A673 (cell line): ENCODE measurements around the gene CEP95.

Experiments
- CTCF ChIP-seq: fragments of 300-800, 200-600 bp; sonication (generic); conservative IDR thresholded peaks from 2 replicates; pipeline ENCODE4 v1.5.1; 2017; ENCODE audit warnings: low read depth, mild to moderate bottlenecking, antibody characterized with exemption, low read length, moderate library complexity, mixed read lengths
- EZH2 ChIP-seq: fragments of 200-600 bp; sonication (generic); IDR thresholded peaks from 2 replicates; pipeline ENCODE4 v1.6.1; 2017; ENCODE audit warnings: borderline replicate concordance, low read depth, mild to moderate bottlenecking, mixed read lengths, antibody characterized with exemption, low read length; ENCODE audit not compliant: poor library complexity, severe bottlenecking

- TF ChIP-seq EZH2 (no peak), CTCF (no peak)
These were observed 66.4 kb downstream of the CEP95 start for GRCh38 chr17:64573214-64573613.
